Lower leg skin (tissue), 3 donors: ENCODE results near the gene SPC24.

Experiments
- POLR2A ChIP-seq, 2 donors: fragments of 450-650 bp; IDR thresholded peaks; one replicate each; pipeline ENCODE4 v1.6.1; 2016 to 2017; ENCODE audit warnings: antibody characterized with exemption in 2 of 2, mild to moderate bottlenecking in 1 of 2, moderate library complexity in 1 of 2
- TF ChIP-seq, protein P1 (sequence below), 3 donors: fragments of 450-650 bp; IDR thresholded peaks; one replicate each; pipeline ENCODE4 v1.5.1; 2016; ENCODE audit warnings: antibody characterized with exemption in 3 of 3, mild to moderate bottlenecking in 3 of 3, moderate library complexity in 2 of 3

GRCh38 chr19:11127905-11128304, 27.7 kb downstream of the SPC24 start:
- TF ChIP-seq, protein P1, sequence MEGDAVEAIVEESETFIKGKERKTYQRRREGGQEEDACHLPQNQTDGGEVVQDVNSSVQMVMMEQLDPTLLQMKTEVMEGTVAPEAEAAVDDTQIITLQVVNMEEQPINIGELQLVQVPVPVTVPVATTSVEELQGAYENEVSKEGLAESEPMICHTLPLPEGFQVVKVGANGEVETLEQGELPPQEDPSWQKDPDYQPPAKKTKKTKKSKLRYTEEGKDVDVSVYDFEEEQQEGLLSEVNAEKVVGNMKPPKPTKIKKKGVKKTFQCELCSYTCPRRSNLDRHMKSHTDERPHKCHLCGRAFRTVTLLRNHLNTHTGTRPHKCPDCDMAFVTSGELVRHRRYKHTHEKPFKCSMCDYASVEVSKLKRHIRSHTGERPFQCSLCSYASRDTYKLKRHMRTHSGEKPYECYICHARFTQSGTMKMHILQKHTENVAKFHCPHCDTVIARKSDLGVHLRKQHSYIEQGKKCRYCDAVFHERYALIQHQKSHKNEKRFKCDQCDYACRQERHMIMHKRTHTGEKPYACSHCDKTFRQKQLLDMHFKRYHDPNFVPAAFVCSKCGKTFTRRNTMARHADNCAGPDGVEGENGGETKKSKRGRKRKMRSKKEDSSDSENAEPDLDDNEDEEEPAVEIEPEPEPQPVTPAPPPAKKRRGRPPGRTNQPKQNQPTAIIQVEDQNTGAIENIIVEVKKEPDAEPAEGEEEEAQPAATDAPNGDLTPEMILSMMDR (IDR thresholded peaks at IDR 0.05) = no peak
- TF ChIP-seq POLR2A (IDR thresholded peaks at IDR 0.05) = no peak
